Measurements from ENCODE around the gene TOX3. TPM values are rescaled to one million over a fixed set of nuclear protein-coding genes. Genes with fewer than 3 reads are reported as not detected.

The TOX3 gene
- total and polyA plus RNA-seq, 2 of the 8 experiments (the other 6 are each of a cell fraction or from before 2014, with no cell fraction given) = 16.7 to 31.2 TPM

DNA sequence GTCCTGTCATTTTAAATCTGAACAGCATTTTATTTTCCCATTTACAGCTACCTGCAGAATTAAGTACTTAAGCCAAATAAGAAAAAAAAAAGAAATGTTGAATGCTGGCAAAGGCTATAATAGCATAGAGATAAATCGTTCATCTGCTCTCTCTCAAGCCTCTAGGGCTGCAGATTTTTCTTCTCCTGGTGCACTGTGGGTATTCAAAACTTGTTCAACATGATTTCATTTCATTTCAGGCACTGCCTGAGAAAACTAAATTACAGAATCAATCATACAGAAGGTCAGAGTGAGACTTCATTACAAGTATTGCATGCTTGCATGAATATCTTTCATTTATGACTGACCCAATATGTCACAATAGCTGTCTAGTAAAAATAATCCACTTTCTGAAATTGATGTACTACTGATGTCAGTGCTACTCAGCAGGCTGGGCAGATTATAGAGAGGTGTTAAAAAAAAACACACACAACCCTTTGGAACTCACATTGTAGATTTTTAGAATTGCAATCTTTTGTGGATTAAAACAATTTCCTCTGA lies 86.2 kb downstream of the TOX3 start:
- no peaks in the 10 kb centered on the region for H4K20me1 ChIP-seq (replicated peaks in 1 of 2; ENCODE audit: control insufficient read depth in 1 of 2, insufficient read depth in 2 of 2, low read length in 2 of 2)
- H4K8ac ChIP-seq (ENCODE audit: extremely low read depth, insufficient read depth, low read length) = no peak overlapping the region
- no peak overlapping the region for H3K56ac ChIP-seq (replicated peaks; ENCODE audit: insufficient read length, low read depth, low read length)
- no peak overlapping the region for H2BK120ac ChIP-seq (replicated peaks; ENCODE audit: low read depth, low read length)
- no peaks in the 10 kb centered on the region for H3K79me1 ChIP-seq (ENCODE audit: low read depth, low read length)
- H2BK15ac ChIP-seq (ENCODE audit: low read length) = no peak overlapping the region
- H2BK20ac ChIP-seq (ENCODE audit: low read length) = no peak overlapping the region
- no peaks in the 10 kb centered on the region; a peak in 1 of 4 replicates for H3K79me2 ChIP-seq (ENCODE audit: control insufficient read depth in 1 of 2, insufficient read depth in 2 of 2, low read length in 2 of 2)
- H2BK12ac ChIP-seq (ENCODE audit: low read depth, low read length) = no peak overlapping the region
- FAIRE-seq (no peak), DNase-seq (ENCODE audit: low read depth in 1 of 2, low spot score in 2 of 2) (no peak)
- 79% methylated on average over 1 of the region's 1 CpG; no CpG with 5 or more reads in 1 of the 2 experiments for WGBS, 2 experiments (ENCODE audit: extremely low coverage in 1 of 2, insufficient coverage in 1 of 2, insufficient read length in 1 of 2, insufficient replicate concordance in 2 of 2, low coverage in 1 of 2, low lambda C conversion rate in 2 of 2, missing lambda C conversion rate in 1 of 2)
- H2AFZ ChIP-seq (ENCODE audit: low read length) = no peak overlapping the region
- no peak overlapping the region for H3K4me3 ChIP-seq (ENCODE audit: extremely low read depth in 1 of 4, insufficient read depth in 2 of 4, low read depth in 3 of 4, low read length in 4 of 4)
- no peak overlapping the region for H3K27ac ChIP-seq (ENCODE audit: low read depth, low read length)
- H2BK5ac ChIP-seq (ENCODE audit: low read depth, low read length) = no peak overlapping the region
- H3K18ac ChIP-seq (ENCODE audit: extremely low read depth, low read length) = no peak overlapping the region
- H3K9me3 ChIP-seq (ENCODE audit: insufficient read depth in 2 of 2, low read depth in 1 of 2, low read length in 1 of 2) = no peaks in the 10 kb centered on the region
- H3K4me1 ChIP-seq (replicated peaks in 1 of 4; ENCODE audit: control insufficient read depth in 3 of 4, insufficient read depth in 4 of 4, low read length in 3 of 4) = peaks cover 0 to 5% (median 4%) of the 10 kb centered on the region in 4 experiments; a peak in 3 of 7 replicates
- no peak overlapping the region for H3K4me2 ChIP-seq (ENCODE audit: insufficient read depth in 1 of 2, low read depth in 2 of 2, low read length in 2 of 2)
- no peak overlapping the region for H3K14ac ChIP-seq (ENCODE audit: insufficient read length)
- H4K91ac ChIP-seq (replicated peaks; ENCODE audit: insufficient read length, low read length) = no peak overlapping the region
- H3K23ac ChIP-seq (ENCODE audit: insufficient read length) = no peak overlapping the region
- POLR2A ChIA-PET (ENCODE audit: partially characterized antibody) = no interaction called here
- H4K5ac ChIP-seq (ENCODE audit: insufficient read length, low read depth, low read length) = no peak overlapping the region
- H3K4ac ChIP-seq (replicated peaks; ENCODE audit: insufficient read length, low read depth, low read length) = no peak overlapping the region
- H3K9ac ChIP-seq (replicated peaks in 1 of 4; ENCODE audit: extremely low read depth in 1 of 4, low read depth in 3 of 4, low read length in 3 of 4) = no peak overlapping the region
- no peak overlapping the region for H2AK5ac ChIP-seq (ENCODE audit: low read depth, low read length)
- CTCF ChIA-PET (ENCODE audit: partially characterized antibody) = interaction anchor here (0.9 to 1.0 kb wide), 2 partner anchors 15 to 222 kb away, joined by 3 read pairs; no protein-coding TSS in a partner anchor
- H3K27me3 ChIP-seq (replicated peaks in 1 of 4; ENCODE audit: control insufficient read depth in 3 of 4, extremely low read depth in 1 of 4, insufficient read depth in 3 of 4, low read length in 3 of 4) = no peaks in the 10 kb centered on the region
- H3K36me3 ChIP-seq (ENCODE audit: control insufficient read depth in 2 of 4, insufficient read depth in 4 of 4, low read length in 3 of 4) = peaks cover 2 to 29% (median 5%) of the 10 kb centered on the region in 4 experiments; a peak in 5 of 8 replicates
- H3K23me2 ChIP-seq (ENCODE audit: low read depth, low read length) = no peaks in the 10 kb centered on the region
- no peak for TF ChIP-seq SP2 (IDR thresholded peaks at IDR 0.05; ENCODE audit: low read length)
- TF ChIP-seq, protein P1, sequence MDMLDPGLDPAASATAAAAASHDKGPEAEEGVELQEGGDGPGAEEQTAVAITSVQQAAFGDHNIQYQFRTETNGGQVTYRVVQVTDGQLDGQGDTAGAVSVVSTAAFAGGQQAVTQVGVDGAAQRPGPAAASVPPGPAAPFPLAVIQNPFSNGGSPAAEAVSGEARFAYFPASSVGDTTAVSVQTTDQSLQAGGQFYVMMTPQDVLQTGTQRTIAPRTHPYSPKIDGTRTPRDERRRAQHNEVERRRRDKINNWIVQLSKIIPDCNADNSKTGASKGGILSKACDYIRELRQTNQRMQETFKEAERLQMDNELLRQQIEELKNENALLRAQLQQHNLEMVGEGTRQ (IDR thresholded peaks at IDR 0.05; ENCODE audit: low read length) = no peak
- TF ChIP-seq, protein P2, sequence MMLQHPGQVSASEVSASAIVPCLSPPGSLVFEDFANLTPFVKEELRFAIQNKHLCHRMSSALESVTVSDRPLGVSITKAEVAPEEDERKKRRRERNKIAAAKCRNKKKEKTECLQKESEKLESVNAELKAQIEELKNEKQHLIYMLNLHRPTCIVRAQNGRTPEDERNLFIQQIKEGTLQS (IDR thresholded peaks at IDR 0.05; ENCODE audit: insufficient read depth, low read depth, low read length) = no peak
- TF ChIP-seq POU5F1 (IDR thresholded peaks at IDR 0.05; ENCODE audit: low read depth, low read length) = no peak
- TF ChIP-seq SP1 (IDR thresholded peaks at IDR 0.05; ENCODE audit: low read depth, low read length) = no peak
- no peak for TF ChIP-seq SUZ12 (IDR thresholded peaks at IDR 0.05; ENCODE audit: low read length)
- TF ChIP-seq GABPA (IDR thresholded peaks at IDR 0.05; ENCODE audit: borderline replicate concordance, insufficient read depth, low read length) = no peak
- TF ChIP-seq SIRT6 (IDR thresholded peaks at IDR 0.05; ENCODE audit: low read length) = no peak
- TF ChIP-seq, protein P3, sequence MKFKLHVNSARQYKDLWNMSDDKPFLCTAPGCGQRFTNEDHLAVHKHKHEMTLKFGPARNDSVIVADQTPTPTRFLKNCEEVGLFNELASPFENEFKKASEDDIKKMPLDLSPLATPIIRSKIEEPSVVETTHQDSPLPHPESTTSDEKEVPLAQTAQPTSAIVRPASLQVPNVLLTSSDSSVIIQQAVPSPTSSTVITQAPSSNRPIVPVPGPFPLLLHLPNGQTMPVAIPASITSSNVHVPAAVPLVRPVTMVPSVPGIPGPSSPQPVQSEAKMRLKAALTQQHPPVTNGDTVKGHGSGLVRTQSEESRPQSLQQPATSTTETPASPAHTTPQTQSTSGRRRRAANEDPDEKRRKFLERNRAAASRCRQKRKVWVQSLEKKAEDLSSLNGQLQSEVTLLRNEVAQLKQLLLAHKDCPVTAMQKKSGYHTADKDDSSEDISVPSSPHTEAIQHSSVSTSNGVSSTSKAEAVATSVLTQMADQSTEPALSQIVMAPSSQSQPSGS (IDR thresholded peaks at IDR 0.05; ENCODE audit: low read length) = no peak
- no peak for TF ChIP-seq EGR1 (IDR thresholded peaks at IDR 0.05; ENCODE audit: borderline replicate concordance, low read depth, low read length)
- TF ChIP-seq FOSL1 (IDR thresholded peaks at IDR 0.05; ENCODE audit: insufficient read depth, low read depth, low read length) = no peak

All from H1 (cell line).